Stimulated activated CD4-positive, alpha-beta T cell treated with anti-CD3 and anti-CD28 coated beads, Interleukin-15, amount 100 ng/mL, for 48 hours (primary cell): ENCODE data around the gene CPSF4L.

Experiments used
- DNase-seq, 2 donors: peaks; one replicate each; pipeline ENCODE4 v3.0.0-alpha.2; 2020; ENCODE audit warnings: low read depth in 2 of 2

Gene CPSF4L

DNA sequence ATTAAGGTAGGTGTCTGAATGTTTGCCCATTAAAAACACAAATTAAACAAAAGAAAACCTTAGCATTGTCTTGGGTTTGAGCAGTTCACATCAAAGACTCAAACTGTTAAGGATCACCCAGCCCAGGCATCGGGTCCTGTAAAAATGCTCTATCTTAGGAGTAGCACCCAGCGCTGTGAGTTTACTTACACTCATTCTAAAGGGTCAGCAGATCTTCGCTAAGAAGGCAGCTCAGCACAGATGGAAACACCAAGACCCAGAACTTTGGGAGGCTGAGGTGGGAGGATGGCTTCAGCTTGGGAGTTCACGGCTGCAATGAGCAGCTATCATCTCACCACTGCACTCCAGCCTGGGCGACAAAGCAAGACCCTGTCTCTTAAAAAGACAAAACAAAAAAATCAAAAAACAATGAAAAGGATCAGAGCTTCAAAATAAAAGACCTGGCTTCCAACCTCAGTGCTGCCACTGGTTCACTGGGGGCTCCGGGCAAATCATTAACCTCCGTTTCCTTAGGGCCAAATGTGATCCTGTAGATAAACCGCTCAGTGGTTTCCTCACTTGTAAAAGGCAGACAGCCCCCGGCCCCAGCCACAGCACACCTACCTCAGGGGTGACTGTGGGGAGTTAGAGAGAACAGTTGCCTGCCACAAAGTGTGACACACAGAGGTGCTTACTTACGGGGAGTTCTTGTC, 57.7 kb downstream of the CPSF4L start:
- DNase-seq = no peak

DNA sequence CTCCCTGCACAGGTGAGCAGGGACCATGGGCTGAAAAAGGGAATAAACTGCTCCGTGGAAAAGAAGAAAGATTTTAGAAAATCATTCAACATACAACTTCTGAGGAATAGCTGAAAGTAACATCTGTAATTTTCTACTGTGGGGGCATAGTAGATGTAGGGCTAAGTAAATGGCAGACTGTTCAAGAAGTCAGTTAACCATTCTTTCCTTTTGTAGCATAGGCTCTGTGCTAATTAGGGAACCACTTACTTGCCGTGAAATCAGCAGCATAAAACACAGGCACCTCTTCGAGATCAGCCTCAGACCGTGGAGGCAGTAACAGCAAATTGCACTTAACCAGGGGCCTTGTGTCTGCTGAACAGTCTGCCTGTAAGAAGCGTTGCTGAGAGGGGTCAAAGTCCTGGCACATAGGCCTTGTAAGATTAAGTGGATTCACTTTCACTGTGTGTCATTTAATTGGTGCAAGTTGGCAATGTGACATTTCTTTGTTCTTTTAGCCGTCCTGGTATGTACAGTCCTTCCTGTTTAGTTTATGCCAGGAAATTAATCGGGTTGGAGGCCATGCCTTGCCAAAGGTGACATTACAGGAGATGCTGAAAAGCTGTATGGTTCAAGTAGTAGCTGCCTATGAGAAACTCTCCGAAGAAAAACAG, 58.4 kb downstream of the CPSF4L start:
- DNase-seq = no peak

DNA sequence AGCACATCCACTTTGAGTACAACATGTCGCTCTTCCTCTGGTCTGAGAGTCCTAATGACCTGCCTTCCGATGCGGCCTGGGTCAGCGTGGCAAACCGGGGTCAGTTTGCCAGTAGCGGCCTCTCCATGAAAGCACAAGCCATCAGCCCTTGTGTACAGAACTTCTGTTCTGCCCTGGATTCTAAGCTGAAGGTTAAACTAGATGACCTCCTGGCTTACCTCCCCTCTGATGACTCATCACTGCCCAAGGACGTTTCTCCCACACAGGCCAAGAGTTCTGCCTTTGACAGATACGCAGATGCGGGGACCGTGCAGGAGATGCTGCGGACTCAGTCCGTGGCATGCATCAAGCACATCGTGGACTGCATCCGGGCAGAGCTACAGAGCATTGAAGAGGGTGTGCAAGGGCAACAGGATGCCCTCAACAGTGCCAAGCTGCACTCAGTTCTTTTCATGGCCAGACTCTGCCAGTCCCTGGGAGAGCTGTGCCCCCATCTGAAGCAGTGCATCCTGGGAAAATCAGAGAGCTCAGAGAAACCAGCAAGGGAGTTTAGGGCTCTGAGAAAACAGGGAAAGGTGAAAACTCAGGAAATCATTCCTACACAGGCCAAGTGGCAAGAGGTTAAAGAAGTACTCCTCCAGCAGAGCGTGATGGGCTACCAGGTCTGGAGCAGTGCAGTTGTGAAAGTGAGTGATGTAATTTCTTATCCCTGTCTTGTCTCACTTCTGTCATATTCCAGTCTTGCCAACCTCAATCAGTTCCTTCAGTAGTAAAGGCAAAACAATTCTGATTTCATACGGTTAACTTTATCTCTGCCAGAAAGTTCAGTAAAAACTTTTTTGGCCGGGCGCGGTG, 60.2 kb downstream of the CPSF4L start:
- no peak for DNase-seq

DNA sequence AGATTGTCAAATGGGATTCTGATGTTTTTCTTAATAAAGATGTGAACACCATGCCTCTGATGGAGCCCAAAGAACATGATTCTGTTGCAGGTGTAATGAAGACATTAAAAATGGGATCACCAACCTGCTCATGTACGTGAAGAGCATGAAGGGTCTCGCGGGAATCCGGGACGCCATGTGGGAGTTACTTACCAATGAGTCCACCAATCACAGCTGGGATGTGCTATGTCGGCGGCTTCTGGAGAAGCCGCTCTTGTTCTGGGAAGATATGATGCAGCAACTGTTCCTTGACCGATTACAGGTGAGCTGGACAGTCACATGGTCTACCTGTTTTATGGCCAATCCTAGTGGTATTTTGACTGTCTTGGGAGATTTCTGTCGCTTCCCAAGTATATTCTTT, 61.2 kb downstream of the CPSF4L start:
- DNase-seq = no peak

DNA sequence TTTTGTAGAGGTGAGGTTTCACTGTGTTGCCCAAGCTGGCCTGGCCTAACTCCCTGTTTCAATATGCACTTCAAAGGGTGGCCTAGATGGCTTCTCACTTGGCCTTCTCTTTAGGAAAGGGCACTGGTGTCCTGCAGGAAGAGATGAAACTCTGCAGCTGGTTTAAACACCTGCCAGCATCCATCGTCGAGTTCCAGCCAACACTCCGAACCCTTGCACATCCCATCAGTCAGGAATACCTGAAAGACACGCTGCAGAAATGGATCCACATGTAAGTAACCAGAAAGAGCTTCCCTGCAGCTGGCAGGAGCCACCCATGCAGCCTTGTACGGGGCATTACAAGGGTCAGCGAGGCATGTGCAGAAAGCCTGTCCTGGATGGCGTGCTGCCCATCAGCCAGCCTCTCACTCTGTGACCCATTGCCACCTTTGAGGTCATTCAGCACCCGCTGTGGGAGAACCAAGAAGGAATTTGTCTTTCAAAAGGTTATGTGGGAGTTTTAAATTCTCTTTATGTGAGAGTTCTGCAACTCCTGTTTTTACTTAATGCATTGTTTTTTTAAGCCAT, 61.8 kb downstream of the CPSF4L start:
- no peak for DNase-seq

DNA sequence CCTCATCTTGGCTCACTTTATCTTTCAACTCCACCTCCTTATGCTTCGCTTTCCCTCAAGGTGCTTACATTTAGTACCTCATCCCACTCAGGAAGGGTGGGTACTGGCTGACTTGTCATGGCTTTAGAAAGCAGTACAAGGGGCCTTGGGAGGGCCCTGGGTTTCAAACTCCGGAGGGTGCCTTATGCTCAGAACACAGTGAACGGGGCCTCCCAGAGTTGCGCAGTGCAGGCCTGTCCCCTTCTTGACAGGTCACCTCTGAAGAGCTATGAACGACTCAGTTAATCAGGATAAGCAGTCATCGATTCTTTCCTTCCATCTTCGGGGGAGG, 62.8 kb downstream of the CPSF4L start:
- no peak for DNase-seq
